Measurements from ENCODE around the gene CAPN12. TPM values are rescaled to one million over a fixed set of nuclear protein-coding genes. Genes with fewer than 3 reads are reported as not detected.
A peak's percentile ranks its signal among the peaks of the same experiment; 100 is the strongest.

CAPN12 gene
- total RNA-seq, 1 donor from 2014 or later = not detected

DNA sequence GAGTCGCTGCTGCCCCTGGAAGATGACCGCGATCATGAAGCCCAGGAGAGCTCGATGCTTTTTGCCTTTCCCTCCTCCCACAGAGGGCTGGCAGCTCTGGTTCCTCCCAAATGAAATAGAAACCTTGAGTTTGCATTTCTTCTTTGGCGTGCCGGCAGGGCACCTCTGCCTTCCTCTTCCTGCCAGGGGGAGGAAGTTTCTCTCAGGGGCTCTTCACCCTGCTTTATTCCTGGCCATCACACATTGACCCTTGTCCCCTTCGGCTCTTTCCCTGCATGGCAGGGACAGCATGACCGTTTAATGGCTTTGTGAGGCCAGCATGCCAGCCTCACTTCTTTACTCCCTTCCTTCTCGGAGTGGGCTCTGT lies 49.0 kb downstream of the CAPN12 start:
- no peak for ATAC-seq
- intact Hi-C loops (cut with DNase I) = no loop called here

DNA sequence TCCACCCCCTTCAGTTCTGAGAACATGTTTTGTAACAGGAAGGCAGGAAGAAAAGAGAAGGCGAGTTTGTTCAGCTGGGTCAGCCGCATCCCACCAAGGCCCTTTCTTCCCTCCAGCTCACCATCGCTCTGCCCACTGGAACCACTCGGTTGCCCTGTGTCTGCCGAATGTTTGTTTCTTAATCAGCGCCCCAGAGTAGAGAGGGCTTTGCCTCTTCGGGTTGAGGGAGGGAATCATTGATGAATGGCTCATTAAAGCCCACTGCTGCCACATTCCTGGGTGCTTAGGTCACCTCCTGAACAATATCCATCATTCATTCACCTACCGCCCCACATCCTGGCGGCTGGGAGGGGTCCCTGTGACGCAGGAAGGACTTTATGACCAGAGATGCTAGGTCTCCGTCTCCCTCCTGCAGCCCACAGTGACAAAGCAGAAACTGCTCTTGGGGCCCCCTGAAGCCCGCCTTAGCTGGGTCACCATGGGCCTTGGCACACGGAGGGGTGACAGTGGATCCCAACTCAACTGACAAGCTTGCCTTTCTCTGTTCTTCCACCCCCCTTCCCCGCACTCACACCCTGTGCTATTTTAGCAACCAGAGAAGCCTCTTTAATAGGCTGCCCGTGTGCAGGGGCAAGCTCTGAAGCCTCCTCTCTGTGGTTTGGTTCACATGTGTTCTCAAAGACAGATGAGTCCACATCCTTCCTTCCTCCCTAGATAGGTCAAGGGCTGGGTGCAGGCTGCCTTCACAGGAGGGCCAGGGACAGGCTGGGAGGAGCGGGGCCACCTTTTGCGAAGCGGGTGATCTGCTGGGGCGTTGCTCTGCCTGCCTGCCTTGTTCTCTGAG lies 50.7 kb downstream of the CAPN12 start:
- intact Hi-C loops (cut with DNase I) = no loop called here
- peak; percentile 6 for ATAC-seq
- DNase-seq (ENCODE audit: missing footprints) = peak; percentile 70

More for the DNA sequence above, 49.0 kb downstream of the CAPN12 start:
- DNase-seq (ENCODE audit: missing footprints) = peak; percentile 70

DNA sequence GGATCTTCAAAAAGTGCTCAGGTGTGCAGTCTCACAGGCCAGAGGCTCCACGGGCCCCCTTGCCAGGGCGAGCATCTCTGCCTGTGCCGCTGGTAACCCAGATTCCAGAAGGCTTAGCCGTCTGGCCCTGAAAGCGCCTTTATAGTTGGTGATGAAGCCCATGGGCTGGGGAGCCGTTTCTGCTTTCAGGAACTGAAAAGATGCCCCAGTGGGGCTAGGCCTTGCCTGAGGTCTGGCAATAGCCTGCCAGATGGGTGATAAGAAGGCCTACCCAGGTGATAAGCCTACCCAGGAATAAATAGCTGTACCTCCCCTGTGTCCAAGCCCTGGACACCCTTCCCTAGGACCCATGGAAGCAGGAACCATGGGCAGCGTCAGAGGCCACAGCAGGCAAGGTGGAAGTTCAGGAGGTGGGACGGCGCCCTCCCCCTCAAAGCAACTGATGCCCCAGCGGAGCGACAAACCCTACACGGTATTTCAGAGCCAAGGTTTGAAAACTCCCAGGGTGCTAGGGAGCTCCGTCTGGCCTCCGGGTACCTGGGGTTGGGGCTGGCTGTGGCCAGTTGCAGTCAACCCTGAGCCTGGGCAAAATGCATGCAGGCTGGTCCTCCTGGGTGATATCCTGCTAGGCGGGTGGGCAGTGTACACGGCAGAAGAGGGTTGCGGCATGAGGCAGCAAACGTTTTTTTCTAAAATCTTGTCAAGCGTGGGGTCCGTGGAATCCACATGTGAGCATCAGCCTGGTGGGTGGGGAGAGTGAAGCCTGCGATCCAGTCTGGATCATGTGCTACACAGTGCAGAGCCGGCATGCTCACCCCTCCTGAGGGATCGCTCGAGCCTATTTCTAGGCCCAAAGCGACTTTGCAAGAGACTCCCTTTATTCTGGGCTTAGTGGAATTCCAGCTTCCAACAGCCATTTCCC lies 51.6 kb downstream of the CAPN12 start:
- intact Hi-C loops (cut with DNase I) = no loop called here
- DNase-seq (ENCODE audit: missing footprints) (peak; percentile 64), ATAC-seq (peak; percentile 22)

DNA sequence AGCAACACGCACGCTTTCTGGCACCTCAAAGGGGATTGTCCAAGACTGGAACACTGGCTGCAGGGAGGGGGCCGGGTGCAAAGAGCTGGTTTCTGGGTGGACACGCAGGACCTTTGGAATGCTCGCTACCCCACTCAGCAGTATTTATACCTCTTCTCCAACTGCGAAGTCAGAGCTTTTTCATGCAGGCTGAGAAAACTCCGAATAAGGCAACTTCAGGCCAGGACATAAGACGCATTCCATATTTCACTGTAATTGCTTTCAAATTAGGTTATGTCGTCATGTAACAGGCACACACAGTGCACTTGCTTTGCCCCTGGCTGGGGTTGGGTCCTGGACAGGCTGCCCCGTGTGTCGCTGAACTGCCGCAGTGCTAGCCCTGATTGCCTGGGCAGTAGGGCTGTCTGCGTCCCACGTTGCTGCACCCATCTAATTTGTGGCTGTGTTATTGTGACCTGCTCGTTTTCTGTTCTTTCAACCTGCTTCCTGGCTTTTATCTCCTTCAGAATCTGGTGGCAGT lies 52.3 kb downstream of the CAPN12 start:
- peak; percentile 57 for ATAC-seq
- intact Hi-C loops (cut with DNase I) = no loop called here
- DNase-seq (ENCODE audit: missing footprints) = peak; percentile 68

DNA sequence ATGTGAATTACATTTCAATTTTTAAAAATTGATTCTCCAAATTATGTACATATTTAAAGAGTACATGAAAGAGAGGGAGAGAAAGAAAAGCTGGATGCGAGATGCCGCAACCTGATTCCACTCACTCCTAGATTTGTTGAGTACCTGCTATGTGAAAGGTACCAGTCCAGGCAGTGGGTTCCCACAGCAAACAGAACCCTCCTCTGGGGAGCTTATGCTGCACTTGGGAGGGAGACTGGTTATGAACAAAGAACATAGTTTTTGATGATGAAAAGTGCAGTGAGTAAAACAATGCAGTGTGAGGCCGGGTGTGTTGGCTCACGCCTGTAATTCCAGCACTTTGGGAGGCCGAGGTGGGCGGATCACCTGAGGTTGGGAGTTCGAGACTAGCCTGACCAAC lies 53.4 kb downstream of the CAPN12 start:
- intact Hi-C loops (cut with DNase I) = no loop called here
- ATAC-seq (no peak), DNase-seq (ENCODE audit: missing footprints) (no peak)

DNA sequence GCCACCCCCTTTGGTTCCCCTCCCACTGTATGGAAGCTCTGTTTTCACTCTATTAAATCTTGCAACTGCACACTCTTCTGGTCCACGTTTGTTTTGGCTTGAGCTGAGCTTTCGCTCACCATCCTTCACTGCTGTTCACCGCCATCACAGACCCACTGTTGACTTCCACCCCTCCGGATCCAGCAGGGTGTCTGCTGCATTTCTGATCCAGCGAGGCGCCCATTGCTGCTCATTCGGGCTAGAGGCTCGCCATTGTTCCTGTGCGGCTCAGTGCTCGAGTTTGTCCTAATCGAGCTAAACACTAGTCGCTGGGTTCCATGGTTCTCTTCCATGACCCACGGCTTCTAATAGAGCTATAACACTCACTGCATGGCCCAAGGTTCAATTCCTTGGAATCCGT lies 54.1 kb downstream of the CAPN12 start:
- intact Hi-C loops (cut with DNase I) = no loop called here

DNA sequence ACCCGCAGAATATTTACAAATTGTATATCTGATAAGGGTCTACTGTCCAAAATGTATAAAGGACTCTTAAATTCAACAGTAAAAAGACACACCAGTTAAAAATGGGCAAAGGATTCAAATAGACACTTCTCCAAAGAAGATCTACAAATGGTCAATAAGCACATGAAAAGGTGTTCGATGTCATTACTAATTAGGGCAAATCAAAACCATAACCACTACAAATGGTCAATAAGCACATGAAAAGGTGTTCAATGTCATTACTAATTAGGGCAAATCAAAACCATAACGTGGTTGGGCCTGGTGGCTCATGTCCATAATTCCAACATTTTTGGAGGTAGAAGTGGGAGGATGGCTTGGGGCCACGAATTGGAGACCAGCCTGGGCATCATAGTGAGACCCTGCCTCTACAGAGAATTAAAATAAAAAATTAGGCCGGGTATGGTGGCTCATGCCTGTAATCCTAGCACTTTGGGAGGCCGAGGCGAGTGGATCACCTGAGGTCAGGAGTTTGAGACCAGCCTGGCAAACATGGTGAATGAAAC lies 56.4 kb downstream of the CAPN12 start:
- intact Hi-C loops (cut with DNase I) = no loop called here
- ATAC-seq = no peak
- DNase-seq (ENCODE audit: missing footprints) = no peak

More for the DNA sequence above, 54.1 kb downstream of the CAPN12 start:
- peak; percentile 22 for DNase-seq (ENCODE audit: missing footprints)
- no peak for ATAC-seq

DNA sequence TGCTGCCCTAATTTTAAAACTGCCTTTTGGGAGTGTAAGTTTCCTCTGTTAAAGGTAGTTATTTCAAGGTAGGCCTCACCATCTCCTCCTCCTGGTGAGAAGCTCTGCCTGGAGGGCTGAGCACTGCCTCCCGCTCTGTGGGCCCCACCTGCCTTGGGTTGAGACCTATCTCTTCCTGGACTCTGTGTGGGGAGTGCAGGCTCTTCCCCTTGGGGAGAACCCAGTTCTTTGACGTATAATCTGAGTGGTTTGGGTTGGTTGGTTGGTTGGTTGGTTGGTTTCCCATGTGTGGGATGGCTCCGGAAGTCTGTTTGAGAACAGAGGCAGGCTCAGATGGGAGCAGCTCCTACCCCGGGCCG lies 57.8 kb downstream of the CAPN12 start:
- ATAC-seq (no peak), DNase-seq (ENCODE audit: missing footprints) (peak; percentile 27)
- intact Hi-C loops (cut with DNase I) = no loop called here

DNA sequence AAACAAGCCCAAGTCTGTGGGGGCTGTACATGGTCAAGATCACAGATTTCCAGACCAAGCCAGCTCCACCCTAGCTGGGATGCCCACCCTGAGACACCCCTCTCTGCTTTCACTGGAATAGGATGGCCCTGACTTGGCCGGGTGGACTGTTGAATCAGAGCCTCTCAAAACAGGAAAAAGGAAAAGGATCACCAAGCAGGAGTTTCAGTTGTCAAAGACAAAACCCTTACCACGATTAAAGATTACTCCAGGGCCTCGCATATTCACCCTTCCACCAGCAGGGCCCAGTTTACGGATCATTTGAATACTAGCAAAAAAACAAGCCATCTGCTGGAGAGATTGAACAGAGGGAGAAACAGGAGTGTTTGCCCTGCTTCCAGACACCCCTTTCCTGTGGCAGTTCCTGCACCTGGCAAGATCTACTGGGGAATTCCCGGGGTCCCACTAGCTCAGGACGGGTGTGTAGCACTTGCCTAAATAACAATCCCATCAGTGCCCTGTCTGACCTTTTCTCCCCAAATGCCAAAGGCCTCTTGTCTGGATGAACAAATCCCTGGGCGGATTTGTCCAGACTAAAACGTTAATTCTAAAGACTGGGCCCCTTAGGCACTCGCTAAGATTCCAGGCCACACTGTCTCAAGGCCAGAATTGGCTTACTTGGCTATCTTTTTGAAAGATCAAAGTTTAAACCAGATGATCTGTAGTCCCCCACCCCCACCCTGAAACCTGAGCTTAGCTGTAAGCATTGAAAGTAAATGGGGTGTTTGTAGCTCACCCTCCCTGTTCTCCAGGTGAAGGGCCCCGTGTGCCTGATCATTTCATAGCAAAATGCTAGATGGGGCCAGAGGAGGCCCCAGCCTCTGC lies 58.4 kb downstream of the CAPN12 start:
- ATAC-seq (no peak), DNase-seq (ENCODE audit: missing footprints) (peak; percentile 21)
- intact Hi-C loops (cut with DNase I) = no loop called here

DNA sequence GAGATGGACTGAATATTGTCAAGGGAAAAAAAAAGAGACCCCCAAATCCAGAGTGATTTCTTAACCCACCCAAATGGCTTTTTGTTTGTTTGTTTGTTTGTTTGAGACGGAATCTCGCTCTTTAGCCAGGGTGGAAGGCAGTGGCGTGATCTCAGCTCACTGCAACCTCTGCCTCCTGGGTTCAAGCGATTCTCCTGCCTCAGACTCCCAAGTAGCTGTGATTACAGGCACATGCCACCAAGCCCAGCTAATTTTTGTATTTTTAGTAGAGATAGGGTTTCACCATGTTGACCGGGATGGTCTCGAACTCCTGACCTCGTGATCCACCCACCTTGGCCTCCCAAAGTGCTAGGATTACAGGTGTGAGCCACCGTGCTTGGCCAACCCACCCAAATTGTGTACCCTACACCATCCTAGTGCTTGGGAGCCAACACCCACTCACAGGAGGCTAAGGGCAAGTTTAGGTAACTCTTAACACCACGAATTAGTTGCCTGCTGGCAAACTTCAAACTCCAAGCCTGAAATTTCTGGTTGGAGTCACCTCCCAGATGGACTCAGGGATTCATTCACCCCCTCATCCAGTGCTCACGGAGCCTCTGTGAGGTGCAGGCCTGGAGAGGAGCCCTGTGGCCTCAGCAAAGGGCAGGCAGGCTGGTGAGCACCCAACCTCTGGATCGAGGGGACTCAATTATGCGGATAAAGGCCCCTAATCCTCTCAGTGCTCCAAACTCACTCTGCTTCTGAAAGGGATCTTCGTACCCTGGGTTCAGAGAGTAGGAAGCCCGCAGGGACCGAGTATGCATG lies 59.2 kb downstream of the CAPN12 start:
- peak; percentile 4 for DNase-seq (ENCODE audit: missing footprints)
- intact Hi-C loops (cut with DNase I) = no loop called here
- ATAC-seq = no peak

DNA sequence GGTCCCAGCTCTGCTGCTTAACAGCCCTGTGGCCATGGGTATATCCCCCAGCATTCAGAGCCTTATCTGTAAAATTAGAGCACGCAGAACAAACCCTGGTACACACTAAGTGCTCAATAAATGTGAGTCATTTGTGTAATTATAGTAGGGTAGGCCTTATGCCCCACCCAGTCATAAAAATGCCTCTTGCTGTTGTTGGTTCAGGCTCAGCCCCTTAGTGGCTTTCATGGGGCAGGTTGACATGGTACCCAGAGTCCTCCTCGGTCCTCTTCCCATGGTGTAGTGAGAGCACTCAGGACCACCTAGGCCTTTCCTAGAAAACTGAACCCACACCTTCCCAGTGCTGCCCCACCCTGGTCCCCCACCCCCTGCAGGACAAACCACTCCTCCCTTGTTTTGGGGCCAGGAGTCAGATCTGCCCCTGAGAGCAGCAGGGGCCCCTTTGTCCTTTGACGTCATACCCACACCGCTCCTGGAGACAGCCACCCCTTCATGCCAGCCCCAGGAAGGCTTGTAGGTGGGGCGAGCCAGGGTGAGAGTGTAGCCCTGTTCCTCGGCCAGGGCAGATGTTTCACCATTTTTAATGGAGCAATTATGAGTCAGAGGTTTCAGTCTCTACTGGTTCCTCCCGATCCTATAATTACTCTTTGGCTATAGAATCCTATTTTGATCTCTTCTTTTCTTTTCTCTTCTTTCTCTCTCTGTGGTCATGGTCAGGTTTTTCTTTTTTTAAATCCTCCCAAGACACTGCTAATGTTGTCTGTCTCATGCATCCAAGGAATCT lies 60.0 kb downstream of the CAPN12 start:
- peak; percentile 58 for ATAC-seq
- intact Hi-C loops (cut with DNase I) = no loop called here
- DNase-seq (ENCODE audit: missing footprints) = peak; percentile 63

DNA sequence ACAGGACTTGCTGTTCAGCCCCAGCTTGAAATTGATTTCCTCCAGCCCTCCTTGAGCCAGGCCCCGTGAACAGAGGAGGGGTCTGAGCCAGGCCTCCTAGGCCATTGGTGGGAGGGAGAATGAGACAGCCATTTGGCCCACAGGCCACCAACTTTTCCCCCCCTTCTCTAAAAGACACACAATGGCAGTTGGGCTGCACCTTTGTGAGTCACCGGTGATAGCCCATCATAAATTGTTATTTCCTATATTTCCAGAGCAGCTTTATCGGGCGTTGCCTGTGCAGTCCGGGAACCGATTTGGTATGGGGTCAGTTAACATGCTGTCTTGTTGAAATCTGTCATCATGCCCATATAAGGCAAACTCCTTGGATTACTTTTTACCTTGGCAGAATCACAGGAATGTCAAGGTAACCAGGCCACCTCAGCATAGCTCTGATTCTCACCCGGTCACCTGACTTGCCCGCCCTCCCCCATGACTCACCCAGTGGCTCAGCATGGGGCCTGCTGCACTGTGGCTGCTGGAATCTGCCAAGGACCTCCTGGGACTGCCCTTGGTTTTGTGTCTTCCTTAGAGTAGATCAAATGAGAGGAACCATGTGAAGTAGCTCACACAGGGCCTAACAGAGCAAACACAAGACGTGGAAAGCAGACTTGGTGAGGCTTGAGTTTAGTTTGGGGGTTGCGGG lies 60.7 kb downstream of the CAPN12 start:
- DNase-seq (ENCODE audit: missing footprints) (peak; percentile 77), ATAC-seq (peak; percentile 58)
- intact Hi-C loops (cut with DNase I) = no loop called here

DNA sequence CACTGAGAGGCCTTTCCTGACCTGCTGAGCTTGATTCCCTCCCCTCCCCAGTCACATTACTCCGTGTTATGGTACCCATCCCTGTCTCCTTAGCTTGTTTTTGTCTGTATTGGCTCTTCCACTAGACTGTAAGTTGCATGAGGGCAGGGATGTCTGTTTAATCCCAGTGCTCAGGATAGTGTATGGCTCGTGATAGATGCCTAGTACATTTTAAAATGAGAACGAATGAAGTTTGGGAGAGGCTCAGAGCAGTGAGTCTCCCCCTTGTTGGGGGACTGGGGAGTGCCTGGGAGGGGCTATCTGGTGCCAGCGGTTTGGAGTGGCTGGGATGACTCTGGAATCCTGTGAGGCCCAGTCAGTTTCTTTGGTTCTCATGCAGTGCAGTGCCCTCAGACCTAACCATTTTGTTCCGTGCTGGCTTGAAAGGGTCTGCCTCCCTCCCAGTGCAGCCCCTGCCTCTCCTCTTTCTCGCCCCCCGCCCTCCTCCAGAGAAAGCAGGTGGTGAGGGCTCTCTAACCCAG lies 61.3 kb downstream of the CAPN12 start:
- DNase-seq (ENCODE audit: missing footprints) (peak; percentile 37), ATAC-seq (peak; percentile 9)
- intact Hi-C loops (cut with DNase I) = no loop called here

DNA sequence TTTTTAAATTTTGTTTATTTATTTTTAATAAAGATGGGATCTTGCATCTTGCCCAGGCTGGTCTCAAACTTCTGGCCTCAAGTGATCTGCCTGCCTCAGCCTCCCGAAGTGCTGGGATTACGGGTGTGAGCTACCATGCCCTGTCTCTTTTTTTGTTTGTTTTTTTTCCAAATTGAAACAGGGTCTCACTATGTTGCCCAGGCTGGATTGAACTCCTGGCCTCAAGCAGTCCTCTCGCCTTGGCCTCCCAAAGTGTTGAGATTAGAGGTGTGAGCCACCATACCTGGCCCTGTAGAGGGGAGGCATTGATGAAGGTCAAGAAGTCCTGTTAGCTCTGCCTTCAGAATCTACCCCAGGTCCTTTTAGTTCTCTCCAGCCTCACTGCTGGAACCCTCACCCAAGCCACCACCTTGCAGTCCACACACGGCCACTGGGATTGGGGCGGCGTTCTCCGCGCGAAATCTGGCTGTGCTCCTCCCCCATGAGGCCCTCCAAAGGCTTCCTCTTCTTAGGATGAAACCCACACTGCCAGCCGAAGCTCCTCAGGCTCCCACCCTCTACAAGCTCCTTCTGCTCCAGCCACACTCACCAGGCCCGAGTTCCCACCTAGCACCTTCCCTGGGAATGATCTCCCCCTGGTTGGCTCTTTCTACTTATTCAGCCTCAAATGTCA lies 61.9 kb downstream of the CAPN12 start:
- intact Hi-C loops (cut with DNase I) = no loop called here
- no peak for ATAC-seq
- DNase-seq (ENCODE audit: missing footprints) = peak; percentile 27

Measured in Right ventricle myocardium inferior (tissue), 1 donor.